Measurements from ENCODE around the gene F10. TPM values are rescaled to one million over a fixed set of nuclear protein-coding genes. Genes with fewer than 3 reads are reported as not detected.
"Not testable (repeated sequence)": the region's sequence is repeated elsewhere in the genome, so short reads cannot be mapped to it uniquely, and the experiment has no call there.

F10 gene
- total and polyA plus RNA-seq, 4 experiments from 2014 or later = not detected

GRCh38 chr13:113097651-113098050 is 24.9 kb upstream of the F10 start:
- DNase-seq = no peak
- no peaks in the 10 kb centered on the region for H3K36me3 Mint-ChIP-seq
- intact Hi-C loops (cut with micrococcal nuclease) = no loop called here
- no peaks in the 10 kb centered on the region for H3K36me3 ChIP-seq (ENCODE audit: insufficient read depth, low read length)
- H3K27ac ChIP-seq (ENCODE audit: low read depth, low read length) = no peak overlapping the region
- POLR2A ChIA-PET (ENCODE audit: partially characterized antibody) = no interaction called here
- H3K4me1 ChIP-seq (ENCODE audit: insufficient read depth, low read length) = no peaks in the 10 kb centered on the region
- no peak overlapping the region for H3K4me3 ChIP-seq (ENCODE audit: low read length in 2 of 2)
- no peaks in the 10 kb centered on the region for H3K9me3 ChIP-seq (ENCODE audit: control insufficient read depth in 1 of 2, low read length in 2 of 2)
- no peaks in the 10 kb centered on the region for H3K4me1 Mint-ChIP-seq
- CTCF ChIA-PET (ENCODE audit: partially characterized antibody) = no interaction called here
- no peaks in the 10 kb centered on the region for H3K9me3 Mint-ChIP-seq
- no peak overlapping the region for H3K27ac Mint-ChIP-seq
- H3K4me3 Mint-ChIP-seq = no peak overlapping the region
- no peaks in the 10 kb centered on the region for H3K27me3 ChIP-seq (ENCODE audit: insufficient read depth, low read length)
- no peaks in the 10 kb centered on the region for H3K27me3 Mint-ChIP-seq

- intact Hi-C loops (cut with micrococcal nuclease) = no loop called here
- no peaks in the 10 kb centered on the region for H3K36me3 ChIP-seq (ENCODE audit: insufficient read depth, low read length)
- CTCF ChIA-PET (ENCODE audit: partially characterized antibody) = no interaction called here
- no peak for DNase-seq
- no peaks in the 10 kb centered on the region for H3K27me3 ChIP-seq (ENCODE audit: insufficient read depth, low read length)
- POLR2A ChIA-PET (ENCODE audit: partially characterized antibody) = no interaction called here
- no peaks in the 10 kb centered on the region for H3K9me3 ChIP-seq (ENCODE audit: control insufficient read depth in 1 of 2, low read length in 2 of 2)
- H3K4me3 ChIP-seq (ENCODE audit: low read length in 2 of 2) = no peak overlapping the region
- no peaks in the 10 kb centered on the region for H3K36me3 Mint-ChIP-seq
- H3K27me3 Mint-ChIP-seq = peaks cover 0 to 2% of the 10 kb centered on the region in 2 donors
- H3K9me3 Mint-ChIP-seq = no peaks in the 10 kb centered on the region
- no peak overlapping the region for H3K4me3 Mint-ChIP-seq
- no peak overlapping the region for H3K27ac Mint-ChIP-seq
- H3K27ac ChIP-seq (ENCODE audit: low read depth, low read length) = no peak overlapping the region
- no peaks in the 10 kb centered on the region for H3K4me1 ChIP-seq (ENCODE audit: insufficient read depth, low read length)
- peaks cover 0 to 2% (median 0%) of the 10 kb centered on the region in 4 donors for H3K4me1 Mint-ChIP-seq
Measured at GRCh38 chr13:113098162-113098732, 24.4 kb upstream of the F10 start.

GRCh38 chr13:113099142-113099541 is 23.5 kb upstream of the F10 start:
- Mint-ChIP-seq H3K36me3 (no peaks in the 10 kb centered on the region), H3K4me1 (peaks cover 0 to 2% (median 0%) of the 10 kb centered on the region in 4 donors), H3K27me3 (peaks cover 0 to 2% of the 10 kb centered on the region in 2 donors), H3K27ac (peak overlapping the region in 1 of 7 donors; percentile 52), H3K9me3 (no peaks in the 10 kb centered on the region), H3K4me3 (no peak overlapping the region)
- Histone ChIP-seq H3K36me3 (ENCODE audit: insufficient read depth, low read length) (no peaks in the 10 kb centered on the region), H3K27ac (ENCODE audit: low read depth, low read length) (no peak overlapping the region), H3K4me3 (ENCODE audit: low read length in 2 of 2) (no peak overlapping the region), H3K4me1 (ENCODE audit: insufficient read depth, low read length) (no peaks in the 10 kb centered on the region), H3K27me3 (ENCODE audit: insufficient read depth, low read length) (no peaks in the 10 kb centered on the region), H3K9me3 (ENCODE audit: control insufficient read depth in 1 of 2, low read length in 2 of 2) (no peaks in the 10 kb centered on the region)
- intact Hi-C loops (cut with micrococcal nuclease) = no loop called here
- ChIA-PET CTCF (ENCODE audit: partially characterized antibody) (no interaction called here), POLR2A (ENCODE audit: partially characterized antibody) (no interaction called here)
- DNase-seq = no peak

- H3K36me3 Mint-ChIP-seq; H3K4me3 Mint-ChIP-seq; H3K36me3 ChIP-seq (ENCODE audit: insufficient read depth, low read length); intact Hi-C loops (cut with micrococcal nuclease); POLR2A ChIA-PET (ENCODE audit: partially characterized antibody); H3K9me3 ChIP-seq (ENCODE audit: control insufficient read depth in 1 of 2, low read length in 2 of 2); H3K27me3 Mint-ChIP-seq; CTCF ChIA-PET (ENCODE audit: partially characterized antibody); H3K4me3 ChIP-seq (ENCODE audit: low read length in 2 of 2); H3K4me1 Mint-ChIP-seq; H3K9me3 Mint-ChIP-seq; H3K27ac Mint-ChIP-seq; H3K27ac ChIP-seq (ENCODE audit: low read depth, low read length); H3K4me1 ChIP-seq (ENCODE audit: insufficient read depth, low read length); H3K27me3 ChIP-seq (ENCODE audit: insufficient read depth, low read length); DNase-seq: not testable (repeated sequence)
Measured at GRCh38 chr13:113102302-113102701, 20.3 kb upstream of the F10 start.

- POLR2A ChIA-PET (ENCODE audit: partially characterized antibody) = no interaction called here
Measured at GRCh38 chr13:113102727-113103126, 19.9 kb upstream of the F10 start.

GRCh38 chr13:113103646-113104045 is 19.0 kb upstream of the F10 start:
- Histone ChIP-seq H3K36me3 (ENCODE audit: insufficient read depth, low read length) (no peaks in the 10 kb centered on the region), H3K4me3 (ENCODE audit: low read length in 2 of 2) (no peak overlapping the region), H3K27me3 (ENCODE audit: insufficient read depth, low read length) (no peaks in the 10 kb centered on the region), H3K9me3 (ENCODE audit: control insufficient read depth in 1 of 2, low read length in 2 of 2) (no peaks in the 10 kb centered on the region), H3K27ac (ENCODE audit: low read depth, low read length) (no peak overlapping the region), H3K4me1 (ENCODE audit: insufficient read depth, low read length) (no peaks in the 10 kb centered on the region)
- Mint-ChIP-seq H3K4me1 (peaks cover 0 to 2% (median 0%) of the 10 kb centered on the region in 4 donors), H3K27me3 (peaks cover 2% of the 10 kb centered on the region in 2 donors), H3K36me3 (no peaks in the 10 kb centered on the region), H3K9me3 (no peaks in the 10 kb centered on the region), H3K4me3 (no peak overlapping the region), H3K27ac (no peak overlapping the region)
- ChIA-PET CTCF (ENCODE audit: partially characterized antibody) (no interaction called here), POLR2A (ENCODE audit: partially characterized antibody) (no interaction called here)
- no peak for DNase-seq
- intact Hi-C loops (cut with micrococcal nuclease) = no loop called here

More at GRCh38 chr13:113102727-113103126, 19.9 kb upstream of the F10 start:
- no peaks in the 10 kb centered on the region for H3K9me3 ChIP-seq (ENCODE audit: control insufficient read depth in 1 of 2, low read length in 2 of 2)
- Mint-ChIP-seq H3K27ac (peak overlapping the region in 1 of 7 donors; percentile 61), H3K4me1 (peaks cover 0 to 2% (median 0%) of the 10 kb centered on the region in 4 donors), H3K9me3 (no peaks in the 10 kb centered on the region), H3K36me3 (no peaks in the 10 kb centered on the region), H3K27me3 (peaks cover 2% of the 10 kb centered on the region in 2 donors), H3K4me3 (no peak overlapping the region)
- no peaks in the 10 kb centered on the region for H3K27me3 ChIP-seq (ENCODE audit: insufficient read depth, low read length)
- H3K4me1 ChIP-seq (ENCODE audit: insufficient read depth, low read length) = no peaks in the 10 kb centered on the region
- CTCF ChIA-PET (ENCODE audit: partially characterized antibody) = no interaction called here
- no peak overlapping the region for H3K4me3 ChIP-seq (ENCODE audit: low read length in 2 of 2)
- H3K36me3 ChIP-seq (ENCODE audit: insufficient read depth, low read length) = no peaks in the 10 kb centered on the region
- intact Hi-C loops (cut with micrococcal nuclease) = no loop called here
- no peak overlapping the region for H3K27ac ChIP-seq (ENCODE audit: low read depth, low read length)
- DNase-seq = no peak

GRCh38 chr13:113105032-113105920 is 17.3 kb upstream of the F10 start, which contains the start of gene F7:
TSS of gene F7 (plus strand) at chr13:113105791. CDS start at chr13:113105842, 51 bp downstream.
- Histone ChIP-seq H3K27me3 (ENCODE audit: insufficient read depth, low read length) (no peaks in the 10 kb centered on the region), H3K4me1 (ENCODE audit: insufficient read depth, low read length) (no peaks in the 10 kb centered on the region), H3K9me3 (ENCODE audit: control insufficient read depth in 1 of 2, low read length in 2 of 2) (no peaks in the 10 kb centered on the region), H3K4me3 (ENCODE audit: low read length in 2 of 2) (no peak within 1 kb of the TSS), H3K27ac (ENCODE audit: low read depth, low read length) (no peak within 1 kb of the TSS), H3K36me3 (ENCODE audit: insufficient read depth, low read length) (no peaks in the 10 kb centered on the region)
- no peaks in the 10 kb centered on the region for H3K9me3 Mint-ChIP-seq
- POLR2A ChIA-PET (ENCODE audit: partially characterized antibody) = interaction anchor here (1.0 kb wide), 1 partner anchor 55 kb away, joined by 3 read pairs; no protein-coding TSS in a partner anchor
- H3K4me1 Mint-ChIP-seq = peaks cover 0 to 2% (median 0%) of the 10 kb centered on the region in 4 donors
- peak within 1 kb of the TSS in 1 of 7 donors; percentile 72 for H3K27ac Mint-ChIP-seq
- CTCF ChIA-PET (ENCODE audit: partially characterized antibody) = no interaction called here
- no peak for DNase-seq
- H3K36me3 Mint-ChIP-seq = no peaks in the 10 kb centered on the region
- no peak within 1 kb of the TSS for H3K4me3 Mint-ChIP-seq
- intact Hi-C loops (cut with micrococcal nuclease) = no loop called here
- H3K27me3 Mint-ChIP-seq = peaks cover 2% of the 10 kb centered on the region in 2 donors
